ENCODE results near the gene BRIX1. TPM values are rescaled to one million over a fixed set of nuclear protein-coding genes. Genes with fewer than 3 reads are reported as not detected.

BRIX1 gene
- total RNA-seq, 2 experiments from 2014 or later: 81.2 to 104 TPM

DNA sequence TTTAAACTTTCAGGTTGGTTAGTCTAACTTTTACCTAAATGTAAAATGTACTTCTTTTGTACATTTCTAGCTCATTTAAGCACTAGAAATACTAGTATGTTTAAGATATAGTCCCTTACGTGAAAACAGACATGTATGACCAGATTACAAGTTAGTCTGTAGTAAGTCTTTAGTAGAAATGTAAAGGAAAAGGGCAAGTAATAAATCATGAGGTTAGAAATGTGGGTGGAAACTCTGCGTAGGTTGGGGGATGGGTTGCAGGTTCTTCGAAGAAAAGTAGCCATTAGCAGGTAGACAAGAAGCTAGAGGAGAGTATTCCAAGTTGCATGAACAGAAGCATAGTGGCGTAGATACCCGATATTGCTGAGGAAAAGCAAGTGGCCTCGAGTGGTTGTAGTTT, 23.1 kb upstream of the BRIX1 start:
- Mint-ChIP-seq H3K27ac (no peak overlapping the region), H3K4me3 (no peak overlapping the region), H3K27me3 (no peaks in the 10 kb centered on the region), H3K4me1 (no peaks in the 10 kb centered on the region), H3K36me3 (ENCODE audit: low read depth) (peaks cover 9% of the 10 kb centered on the region), H3K9me3 (ENCODE audit: low read depth) (no peaks in the 10 kb centered on the region)
- ChIA-PET CTCF (interaction anchor here (0.5 to 1.8 kb wide), 4 partner anchors 13 to 417 kb away, joined by 3 to 11 read pairs (median 3); no protein-coding TSS in a partner anchor), POLR2A (no interaction called here)
- ATAC-seq (no peak), DNase-seq (no peak)
- intact Hi-C loops (cut with DNase I, micrococcal nuclease): no loop called here

DNA sequence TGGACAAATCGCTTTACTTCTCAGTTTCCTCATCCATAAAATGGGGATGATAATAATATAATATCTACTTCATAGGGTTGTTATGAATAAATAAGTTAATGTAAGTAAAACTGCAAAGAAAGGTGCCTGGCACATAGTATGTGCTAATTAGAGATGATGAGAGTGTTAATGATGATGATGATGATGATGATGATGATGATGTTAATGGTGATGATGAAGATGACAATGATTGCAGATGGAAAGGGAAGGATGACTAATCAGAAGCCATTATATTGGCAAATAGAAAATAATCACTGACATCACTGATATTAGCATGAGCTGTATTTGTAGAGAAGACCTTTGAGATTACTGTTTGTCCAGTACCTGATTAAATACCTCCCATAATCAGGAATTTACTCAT, 20.8 kb upstream of the BRIX1 start:
- peaks cover 9% of the 10 kb centered on the region for H3K36me3 Mint-ChIP-seq (ENCODE audit: low read depth)
- ATAC-seq (no peak), DNase-seq (no peak)
- POLR2A ChIA-PET: no interaction called here
- CTCF ChIA-PET: interaction anchor here (2.0 kb wide), 1 partner anchor 9 kb away, joined by 5 read pairs; no protein-coding TSS in a partner anchor
- H3K9me3 Mint-ChIP-seq (ENCODE audit: low read depth): no peaks in the 10 kb centered on the region
- intact Hi-C loops (cut with DNase I, micrococcal nuclease): no loop called here
- H3K4me1 Mint-ChIP-seq: no peaks in the 10 kb centered on the region
- H3K4me3 Mint-ChIP-seq: no peak overlapping the region
- H3K27ac Mint-ChIP-seq: no peak overlapping the region
- no peaks in the 10 kb centered on the region for H3K27me3 Mint-ChIP-seq

DNA sequence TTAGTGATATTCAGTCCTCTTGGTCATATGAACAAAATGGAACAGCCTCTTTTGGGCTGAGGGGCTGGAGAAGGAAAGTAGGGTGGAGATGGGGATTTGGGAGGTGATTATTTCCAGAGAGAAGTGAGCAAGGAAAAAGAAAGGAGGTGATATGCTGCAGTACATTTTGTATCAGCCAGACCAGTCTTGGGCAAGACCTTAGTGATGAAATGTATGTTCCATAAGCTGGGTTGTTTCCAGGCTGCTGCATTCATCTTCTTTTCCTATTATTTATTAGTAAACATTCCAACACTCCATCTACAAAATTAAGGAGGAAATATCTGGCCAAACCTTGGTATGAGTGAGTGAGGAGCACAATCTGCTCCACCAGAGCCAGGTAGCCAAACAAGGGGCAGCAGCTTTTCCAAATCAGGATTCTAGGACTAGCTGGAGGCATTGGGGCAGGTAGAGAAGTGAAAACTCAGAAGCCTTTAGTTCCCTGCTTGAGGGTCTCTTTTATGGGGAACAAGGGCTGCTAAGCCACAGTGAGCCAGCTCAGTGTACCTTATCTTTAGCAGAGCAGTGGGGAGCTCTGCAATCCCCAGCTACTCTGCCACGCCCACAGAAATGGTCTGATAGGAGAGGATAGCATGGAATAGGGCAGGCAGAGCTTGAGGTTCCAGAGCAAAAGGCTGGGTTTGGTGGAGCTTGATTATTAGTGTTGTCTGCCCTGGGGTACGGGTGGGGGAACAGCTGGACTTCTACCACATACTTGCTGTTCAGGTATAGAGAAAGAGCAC, 19.7 kb upstream of the BRIX1 start:
- H3K4me3 Mint-ChIP-seq: no peak overlapping the region
- H3K9me3 Mint-ChIP-seq (ENCODE audit: low read depth): no peaks in the 10 kb centered on the region
- POLR2A ChIA-PET: no interaction called here
- no peaks in the 10 kb centered on the region for H3K27me3 Mint-ChIP-seq
- ATAC-seq (no peak), DNase-seq (no peak)
- peaks cover 9% of the 10 kb centered on the region for H3K36me3 Mint-ChIP-seq (ENCODE audit: low read depth)
- intact Hi-C loops (cut with DNase I, micrococcal nuclease): no loop called here
- CTCF ChIA-PET: interaction anchor here (0.6 to 4.0 kb wide), 6 partner anchors 19 to 418 kb away, joined by 3 to 55 read pairs (median 3); no protein-coding TSS in a partner anchor
- H3K4me1 Mint-ChIP-seq: no peaks in the 10 kb centered on the region
- no peak overlapping the region for H3K27ac Mint-ChIP-seq

DNA sequence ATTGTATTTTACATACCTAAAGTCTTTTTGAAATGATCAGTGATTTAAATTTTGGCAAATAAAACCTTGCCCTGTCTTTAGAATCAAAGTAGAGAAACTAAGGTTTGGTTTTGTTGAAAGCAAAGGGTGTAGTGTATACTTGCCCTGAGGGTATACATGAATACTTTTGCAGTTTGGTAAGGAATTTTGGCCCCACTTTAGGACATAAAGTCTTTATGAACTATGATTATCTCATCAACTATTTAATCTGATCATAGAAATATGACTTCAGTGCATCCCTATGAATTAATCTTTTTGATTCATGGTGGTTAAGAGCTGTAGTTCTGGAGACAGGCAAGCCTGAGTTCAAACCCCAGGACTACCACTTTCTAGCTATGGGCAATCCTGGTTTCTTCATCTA, 17.9 kb upstream of the BRIX1 start:
- Mint-ChIP-seq H3K4me3 (no peak overlapping the region), H3K36me3 (ENCODE audit: low read depth) (peaks cover 9% of the 10 kb centered on the region), H3K9me3 (ENCODE audit: low read depth) (no peaks in the 10 kb centered on the region), H3K27me3 (no peaks in the 10 kb centered on the region), H3K27ac (no peak overlapping the region), H3K4me1 (no peaks in the 10 kb centered on the region)
- ChIA-PET CTCF (interaction anchor here (0.6 to 4.0 kb wide), 26 partner anchors 9 to 1093 kb away, joined by 3 to 55 read pairs (median 4); partner anchors contain the start of genes BRIX1 and RAD1), POLR2A (no interaction called here)
- ATAC-seq (no peak), DNase-seq (no peak)
- intact Hi-C loops (cut with DNase I, micrococcal nuclease): loop anchor here (1.0 kb wide), 3 partner anchors 374 to 423 kb away; no protein-coding TSS in a partner anchor

DNA sequence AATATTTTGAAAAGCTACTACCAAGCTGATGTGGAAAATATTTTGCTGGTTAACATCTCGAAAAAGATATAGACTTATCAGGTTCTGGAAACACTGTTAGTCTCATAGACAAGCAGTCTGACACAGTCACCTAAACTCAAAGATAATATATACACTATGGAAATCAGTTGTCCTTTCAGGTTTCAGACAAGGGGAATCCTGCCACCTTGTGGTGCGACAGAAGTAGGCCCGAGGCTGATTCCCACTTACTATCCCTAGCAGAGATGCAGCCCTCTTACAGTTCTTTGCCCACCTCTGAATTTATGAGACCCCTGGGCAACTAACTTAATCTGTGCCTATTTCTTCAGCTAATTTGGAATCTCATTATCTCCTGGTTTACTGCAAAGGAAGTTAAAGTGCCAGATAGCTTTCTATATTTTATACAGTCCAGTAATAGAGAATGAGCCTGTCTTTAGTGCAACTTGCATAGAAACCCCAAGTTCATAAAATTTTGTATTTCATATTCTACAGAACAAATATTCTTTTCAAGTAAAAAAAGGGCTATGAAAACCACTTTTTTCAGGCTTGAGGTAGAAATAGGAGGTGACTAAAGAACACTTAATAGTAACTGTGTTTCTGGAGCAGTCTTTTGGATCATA, 17.1 kb upstream of the BRIX1 start:
- Mint-ChIP-seq H3K9me3 (ENCODE audit: low read depth) (no peaks in the 10 kb centered on the region), H3K4me3 (no peak overlapping the region), H3K4me1 (no peaks in the 10 kb centered on the region), H3K27me3 (no peaks in the 10 kb centered on the region), H3K27ac (no peak overlapping the region), H3K36me3 (ENCODE audit: low read depth) (peaks cover 11% of the 10 kb centered on the region)
- ATAC-seq: peak; percentile 86
- CTCF ChIA-PET: interaction anchor here (0.6 to 4.0 kb wide), 29 partner anchors 9 to 1092 kb away, joined by 3 to 55 read pairs (median 4); partner anchors contain the start of genes BRIX1 and RAD1
- peak; percentile 77 for DNase-seq
- intact Hi-C loops (cut with DNase I, micrococcal nuclease): loop anchor here (1.0 kb wide), 3 partner anchors 375 to 424 kb away; no protein-coding TSS in a partner anchor
- POLR2A ChIA-PET: no interaction called here

DNA sequence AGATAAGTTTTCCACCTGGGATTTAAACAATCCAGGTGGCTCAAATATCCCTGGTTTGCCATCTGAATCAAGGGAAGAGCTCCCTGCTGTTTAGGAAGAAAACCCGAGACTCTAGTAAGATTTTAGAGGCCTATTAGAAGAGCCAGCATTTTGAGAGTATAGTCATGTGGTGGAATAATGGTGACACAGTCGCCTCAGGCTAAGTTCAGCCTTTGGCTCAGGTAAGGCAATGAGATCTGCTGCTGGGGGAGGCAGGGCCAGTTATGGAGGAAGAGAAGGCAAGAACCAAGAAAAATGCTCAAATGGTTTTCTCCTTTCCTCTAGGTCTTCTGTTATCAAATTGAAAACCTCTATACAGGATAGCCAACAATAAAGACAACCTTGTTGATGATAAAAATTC, 16.4 kb upstream of the BRIX1 start:
- Mint-ChIP-seq H3K27me3 (no peaks in the 10 kb centered on the region), H3K9me3 (ENCODE audit: low read depth) (no peaks in the 10 kb centered on the region), H3K27ac (no peak overlapping the region), H3K4me1 (no peaks in the 10 kb centered on the region), H3K4me3 (no peak overlapping the region), H3K36me3 (ENCODE audit: low read depth) (peaks cover 14% of the 10 kb centered on the region)
- DNase-seq (no peak), ATAC-seq (no peak)
- intact Hi-C loops (cut with DNase I, micrococcal nuclease): no loop called here
- ChIA-PET POLR2A (no interaction called here), CTCF (interaction anchor here (0.7 to 4.0 kb wide), 20 partner anchors 8 to 424 kb away, joined by 3 to 55 read pairs (median 4); partner anchors contain the start of genes BRIX1 and RAD1)

DNA sequence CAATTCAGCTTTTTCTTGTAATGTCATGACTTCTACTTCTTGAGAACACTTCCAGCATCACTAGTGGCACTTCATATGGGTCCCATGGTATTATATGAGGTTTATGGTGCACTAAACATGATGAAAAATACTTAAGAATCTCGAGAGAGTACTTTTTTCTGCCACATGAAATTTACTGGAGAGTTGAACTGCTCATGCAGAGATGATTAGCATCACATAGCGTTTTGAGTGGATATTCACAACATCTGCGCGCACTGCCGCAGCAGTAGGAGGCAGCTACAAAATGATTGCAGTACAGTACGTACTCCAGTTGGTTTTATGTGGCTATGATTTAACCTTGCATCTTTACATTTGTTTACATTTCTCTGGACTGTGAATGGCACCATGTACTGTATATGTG, 14.9 kb upstream of the BRIX1 start:
- no peaks in the 10 kb centered on the region for H3K27me3 Mint-ChIP-seq
- ATAC-seq: no peak

DNA sequence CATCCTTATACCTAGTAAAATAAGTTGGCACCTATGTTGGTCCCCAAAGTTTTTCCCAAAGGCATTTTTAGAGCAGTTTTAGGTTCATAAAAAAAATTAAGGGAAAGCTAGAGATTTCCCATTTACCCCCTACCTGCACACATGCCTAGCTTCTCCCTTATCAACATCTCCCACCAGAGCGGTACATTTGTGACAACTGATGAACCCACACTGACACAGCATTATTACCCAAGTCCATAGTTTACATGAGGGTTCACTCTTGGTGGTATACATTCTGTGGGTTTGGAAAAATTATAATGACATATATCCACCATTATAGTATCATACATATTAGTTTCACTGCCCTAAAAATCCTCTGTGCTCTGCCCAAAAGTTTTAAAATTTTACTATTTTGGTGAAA, 12.3 kb upstream of the BRIX1 start:
- Mint-ChIP-seq H3K4me1 (no peaks in the 10 kb centered on the region), H3K4me3 (no peak overlapping the region), H3K27ac (no peak overlapping the region), H3K36me3 (ENCODE audit: low read depth) (peaks cover 17% of the 10 kb centered on the region), H3K9me3 (ENCODE audit: low read depth) (no peaks in the 10 kb centered on the region), H3K27me3 (no peaks in the 10 kb centered on the region)
- no peak for ATAC-seq
- intact Hi-C loops (cut with DNase I, micrococcal nuclease): no loop called here
- CTCF ChIA-PET: interaction anchor here (0.7 to 1.4 kb wide), 7 partner anchors 9 to 429 kb away, joined by 3 to 6 read pairs (median 4); no protein-coding TSS in a partner anchor
- DNase-seq: no peak
- POLR2A ChIA-PET: interaction anchor here (0.6 to 1.1 kb wide), 3 partner anchors 11 to 349 kb away, joined by 3 to 5 read pairs (median 4); partner anchors contain the start of genes BRIX1 and RAD1

More for the DNA sequence above, 14.9 kb upstream of the BRIX1 start:
- no peaks in the 10 kb centered on the region for H3K9me3 Mint-ChIP-seq (ENCODE audit: low read depth)
- ChIA-PET CTCF (interaction anchor here (0.6 to 3.9 kb wide), 6 partner anchors 11 to 430 kb away, joined by 3 to 38 read pairs (median 4); partner anchors contain the start of genes BRIX1 and RAD1), POLR2A (no interaction called here)
- no peak overlapping the region for H3K27ac Mint-ChIP-seq
- H3K4me1 Mint-ChIP-seq: no peaks in the 10 kb centered on the region
- H3K36me3 Mint-ChIP-seq (ENCODE audit: low read depth): peaks cover 20% of the 10 kb centered on the region
- intact Hi-C loops (cut with DNase I, micrococcal nuclease): no loop called here
- no peak for DNase-seq
- no peak overlapping the region for H3K4me3 Mint-ChIP-seq

DNA sequence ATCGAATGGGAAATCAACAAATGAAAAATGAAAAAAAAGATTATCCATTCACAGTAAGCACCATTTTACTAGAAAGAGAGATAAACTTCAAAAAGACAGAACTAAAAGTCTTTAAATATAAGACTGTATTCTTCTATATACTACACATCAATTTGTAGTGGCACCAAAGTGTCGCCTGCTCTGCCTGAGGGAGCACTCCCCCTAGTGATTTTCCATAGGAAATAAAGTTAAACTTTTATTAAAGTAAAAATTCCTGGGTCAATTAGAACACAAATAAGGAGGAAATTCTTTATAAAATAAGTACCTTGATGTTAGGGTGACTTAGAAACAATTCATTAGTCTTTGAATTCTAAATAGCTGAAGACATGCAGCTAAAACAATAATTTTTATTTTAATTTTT, 9.9 kb upstream of the BRIX1 start:
- DNase-seq (no peak), ATAC-seq (no peak)
- Mint-ChIP-seq H3K4me3 (no peak overlapping the region), H3K9me3 (ENCODE audit: low read depth) (no peaks in the 10 kb centered on the region), H3K27ac (no peak overlapping the region), H3K4me1 (no peaks in the 10 kb centered on the region), H3K36me3 (ENCODE audit: low read depth) (peaks cover 32% of the 10 kb centered on the region), H3K27me3 (no peaks in the 10 kb centered on the region)
- intact Hi-C loops (cut with DNase I, micrococcal nuclease): no loop called here
- ChIA-PET CTCF (interaction anchor here (1.1 to 2.7 kb wide), 2 partner anchors 10 to 57 kb away, joined by 3 to 12 read pairs; partner anchors contain the start of genes BRIX1 and RAD1), POLR2A (interaction anchor here (0.6 kb wide), 2 partner anchors 406 to 1465 kb away, joined by 3 to 4 read pairs; no protein-coding TSS in a partner anchor)

DNA sequence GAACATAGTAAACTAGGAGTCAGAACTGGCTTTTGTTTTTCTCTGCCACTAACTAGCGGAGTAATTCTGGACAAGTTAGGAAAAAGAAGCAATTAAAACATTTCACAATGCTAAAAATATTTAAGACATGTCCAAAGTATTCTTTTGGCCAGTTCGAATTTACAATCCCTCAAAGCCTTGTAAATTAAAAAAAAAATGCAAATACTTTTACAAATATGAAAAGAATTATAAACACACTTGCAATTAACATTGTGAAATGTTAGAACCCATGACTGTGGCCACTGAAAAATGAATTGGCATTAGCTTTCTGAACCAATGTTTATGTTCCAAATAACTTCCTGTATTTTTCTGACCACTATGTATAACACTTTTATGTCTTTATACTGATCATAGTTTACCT, 2.4 kb upstream of the BRIX1 start:
- H3K4me1 Mint-ChIP-seq: peaks cover 31% of the 10 kb centered on the region
- no peaks in the 10 kb centered on the region for H3K27me3 Mint-ChIP-seq
- ChIA-PET POLR2A (interaction anchor here (4.0 kb wide), 1 partner anchor 17 kb away, joined by 84 read pairs; the partner anchor contains the start of gene DNAJC21), CTCF (interaction anchor here (0.5 to 0.9 kb wide), 4 partner anchors 19 to 1101 kb away, joined by 3 to 4 read pairs (median 4); no protein-coding TSS in a partner anchor)
- ATAC-seq (no peak), DNase-seq (no peak)
- H3K27ac Mint-ChIP-seq: no peak overlapping the region
- H3K4me3 Mint-ChIP-seq: no peak overlapping the region
- H3K36me3 Mint-ChIP-seq (ENCODE audit: low read depth): peaks cover 58% of the 10 kb centered on the region
- no peaks in the 10 kb centered on the region for H3K9me3 Mint-ChIP-seq (ENCODE audit: low read depth)
- intact Hi-C loops (cut with DNase I, micrococcal nuclease): no loop called here

DNA sequence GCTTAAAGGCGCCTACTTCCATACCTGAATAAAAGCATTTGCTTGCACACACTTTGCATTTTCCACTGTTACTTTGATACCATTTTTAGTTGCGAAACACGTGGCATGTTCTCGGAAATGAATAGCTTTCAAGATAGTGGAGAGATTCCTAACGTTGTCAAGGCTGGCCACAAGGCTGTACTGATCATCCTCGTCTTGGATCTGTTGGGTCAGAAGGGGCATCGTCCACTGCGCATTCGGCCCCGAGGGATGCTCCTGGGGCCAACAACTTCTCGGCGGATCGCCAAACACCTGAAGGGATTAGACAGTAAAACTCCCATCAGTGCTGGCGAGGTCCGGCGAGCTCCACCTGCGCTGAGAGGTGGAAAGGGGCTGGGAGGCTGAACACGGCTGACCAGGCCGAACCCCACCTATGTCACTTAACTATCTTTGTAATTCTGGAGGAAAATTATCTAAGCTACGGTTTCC, 806 bp upstream of the BRIX1 start:
- Mint-ChIP-seq H3K27me3 (no peaks in the 10 kb centered on the region), H3K36me3 (ENCODE audit: low read depth) (peaks cover 52% of the 10 kb centered on the region), H3K4me1 (peaks cover 35% of the 10 kb centered on the region), H3K27ac (no peak overlapping the region), H3K9me3 (ENCODE audit: low read depth) (no peaks in the 10 kb centered on the region), H3K4me3 (no peak overlapping the region)
- ATAC-seq (no peak), DNase-seq (no peak)
- ChIA-PET POLR2A (interaction anchor here (0.6 to 4.0 kb wide), 6 partner anchors 9 to 76 kb away, joined by 3 to 84 read pairs (median 6); partner anchors contain the start of genes DNAJC21 and TTC23L), CTCF (interaction anchor here (0.7 to 3.8 kb wide), 10 partner anchors 9 to 438 kb away, joined by 3 to 23 read pairs (median 6); partner anchors contain the start of gene DNAJC21)
- intact Hi-C loops (cut with DNase I, micrococcal nuclease): loop anchor here (1.0 to 5.0 kb wide), 8 partner anchors 10 to 1474 kb away; partner anchors contain the start of genes DNAJC21 (in 2 of the 2), TTC23L (in 2 of the 2), AMACR (in 1 of the 2) and LMBRD2 (in 1 of the 2)
